ENCODE data around the gene STOX1.

GRCh38 chr10:68848281-68848680, 20.9 kb downstream of the STOX1 start:
- TF ChIP-seq CTCF (IDR thresholded peaks at IDR 0.05), result no peak
- no peak for TF ChIP-seq ZNF317 (CRISPR knock-in tag; IDR thresholded peaks at IDR 0.05; ENCODE audit: borderline replicate concordance, low read depth)
- TF ChIP-seq HMGXB4 (CRISPR knock-in tag; IDR thresholded peaks at IDR 0.05), result no peak
- TF ChIP-seq FOXJ3 (CRISPR knock-in tag; IDR thresholded peaks at IDR 0.05; ENCODE audit: borderline replicate concordance), result no peak
- TF ChIP-seq IRF2 (CRISPR knock-in tag; IDR thresholded peaks at IDR 0.05; ENCODE audit: borderline replicate concordance, low read depth), result no peak
- no peak for TF ChIP-seq TEAD1 (CRISPR knock-in tag; IDR thresholded peaks at IDR 0.05)
- no peak for TF ChIP-seq CREB1 (CRISPR knock-in tag; IDR thresholded peaks at IDR 0.05)
- no peak for TF ChIP-seq NFE2L1 (CRISPR knock-in tag; IDR thresholded peaks at IDR 0.05)
- TF ChIP-seq ARID4B (CRISPR knock-in tag; IDR thresholded peaks at IDR 0.05; ENCODE audit: borderline replicate concordance), result no peak

Measured in WTC11 (cell line).